Activated effector memory CD4-positive, alpha-beta T cell treated with anti-CD3 and anti-CD28 coated beads, Interleukin-2, amount 50 U/mL, for 16 hours (primary cell): ENCODE data around the gene CYP39A1.

Experiments used
- DNase-seq: peaks from one replicate; pipeline ENCODE4 v3.0.0-alpha.2; 2020

The CYP39A1 gene

GRCh38 chr6:46507426-46507825 is 145.2 kb downstream of the CYP39A1 start:
- DNase-seq, result no peak

GRCh38 chr6:46505693-46506512 is 146.7 kb downstream of the CYP39A1 start:
- DNase-seq, result no peak

DNA sequence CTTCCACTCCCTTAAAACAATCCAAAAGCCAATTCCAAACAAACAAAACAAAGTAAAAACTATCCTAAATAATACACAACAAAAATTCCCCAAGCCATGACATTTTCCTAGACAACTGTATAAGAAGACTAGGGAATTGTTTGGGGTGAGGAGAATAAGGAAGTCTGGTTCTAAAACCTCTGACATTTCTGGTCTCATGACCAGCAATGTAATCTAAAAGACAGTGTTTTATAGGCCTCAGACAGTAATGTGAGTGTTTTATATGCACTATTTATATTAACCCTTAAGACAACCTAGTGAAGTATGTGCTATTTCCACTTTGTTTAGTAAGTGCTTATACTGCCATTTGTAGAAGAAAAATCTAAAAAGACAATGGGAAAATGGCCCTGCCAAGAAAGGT is 148.4 kb downstream of the CYP39A1 start:
- DNase-seq, result no peak

GRCh38 chr6:46502486-46503119 is 150.0 kb downstream of the CYP39A1 start:
- DNase-seq, result no peak

DNA sequence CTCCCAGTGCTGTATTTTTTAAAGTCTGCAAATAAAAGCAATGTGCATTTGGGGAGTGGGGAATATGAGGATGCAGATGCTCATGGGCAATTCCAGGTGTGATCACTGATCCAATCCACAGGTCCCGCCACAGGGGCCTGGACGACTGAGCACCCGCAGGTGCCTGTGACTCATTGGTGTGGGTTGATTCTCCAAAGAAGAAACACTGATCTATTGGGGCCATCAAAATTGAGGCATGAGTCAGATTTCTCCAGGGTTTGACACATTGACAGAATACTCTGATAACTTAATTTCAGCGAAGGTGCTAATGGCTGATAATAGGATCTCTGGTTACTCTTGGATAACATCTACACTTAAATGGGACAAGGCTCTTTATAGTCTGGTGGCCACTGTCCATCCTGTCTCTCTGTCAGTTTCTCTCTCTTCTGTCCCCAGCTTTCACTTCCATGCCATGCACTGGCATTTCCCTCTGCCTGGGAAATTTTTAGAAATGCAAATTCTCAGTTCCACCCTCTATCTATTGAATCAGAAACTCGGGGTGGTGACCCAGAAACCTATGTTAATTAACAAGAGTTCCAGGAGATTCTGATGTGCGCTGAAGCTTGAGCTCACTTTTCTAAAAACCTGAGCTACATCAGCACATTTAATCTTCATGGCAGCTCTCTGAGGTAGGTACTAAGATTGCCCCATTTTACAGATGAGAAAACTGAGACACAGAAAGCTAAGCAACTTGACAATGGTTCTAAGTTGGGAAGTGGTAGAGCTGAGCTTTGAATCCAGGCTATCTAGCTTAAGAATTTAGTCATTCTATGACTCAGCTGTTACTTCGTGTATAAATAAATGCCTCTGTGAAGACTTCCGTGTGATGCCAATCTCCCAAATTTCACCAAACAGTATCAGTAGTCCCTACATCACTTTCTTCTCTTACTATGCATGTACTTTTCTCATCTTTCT is 151.2 kb downstream of the CYP39A1 start:
- no peak for DNase-seq

DNA sequence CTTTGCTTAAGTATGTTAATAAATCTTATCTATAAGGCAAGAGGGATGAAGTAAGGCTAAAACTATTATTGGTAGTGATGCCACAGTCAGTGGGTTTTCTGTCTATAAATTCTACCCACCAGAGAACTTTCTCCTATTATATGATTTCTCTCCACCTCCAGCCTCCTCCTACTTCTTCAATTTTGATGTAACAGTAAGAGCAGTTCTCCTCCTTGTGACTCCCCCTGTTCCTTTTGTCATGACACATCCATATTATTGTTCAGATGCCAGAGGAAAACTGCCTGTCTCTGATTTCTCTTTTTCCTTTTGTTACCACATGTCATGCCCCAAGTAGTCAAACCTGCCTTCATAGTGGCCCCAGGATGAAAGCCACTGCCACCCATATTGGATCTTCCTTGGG is 152.2 kb downstream of the CYP39A1 start:
- no peak for DNase-seq
